Tibial nerve (tissue), 4 donors: ENCODE results near the gene KCNK4. TPM values are rescaled to one million over a fixed set of nuclear protein-coding genes. Genes with fewer than 3 reads are reported as not detected.

Experiments
- DNase-seq, 2 donors: peaks; one replicate each; pipeline ENCODE4 v3.0.0-alpha.2; 2019; ENCODE audit warnings: low spot score in 2 of 2
- H3K27ac ChIP-seq, 4 donors: fragments of 200-600 bp; sonication (generic) in 3 of 4; one replicate each; pipeline ENCODE4 v1.5.1; 2017 to 2019; ENCODE audit warnings: mild to moderate bottlenecking in 1 of 4
- H3K27me3 ChIP-seq, 2 donors: fragments of 200-600 bp; sonication (generic) in 1 of 2; one replicate each; pipeline versions ENCODE4 v1.5.1 to v1.6.0; 2017 to 2019
- H3K36me3 ChIP-seq, 3 donors: fragments of 200-600 bp; sonication (generic); one replicate each; pipeline ENCODE4 v1.5.1; 2018 to 2019
- H3K4me1 ChIP-seq, 4 donors: fragments of 200-600 bp; sonication (generic) in 3 of 4; one replicate each; pipeline ENCODE4 v1.5.1; 2017 to 2019
- H3K4me3 ChIP-seq, 4 donors: fragments of 200-600 bp; sonication (generic) in 3 of 4; one replicate each; pipeline ENCODE4 v1.5.1; 2017 to 2019; ENCODE audit warnings: mild to moderate bottlenecking in 1 of 4, moderate library complexity in 1 of 4
- H3K9me3 ChIP-seq, 4 donors: fragments of 200-600 bp; sonication (generic) in 3 of 4; one replicate each; pipeline ENCODE4 v1.5.1; 2017 to 2019
- EP300 ChIP-seq, 2 donors: sonication (generic); formaldehyde crosslinking; IDR thresholded peaks; one replicate each; pipeline ENCODE4 v1.6.1; 2017; ENCODE audit warnings: antibody characterized with exemption in 2 of 2, mild to moderate bottlenecking in 1 of 2
- POLR2A ChIP-seq, 2 donors: fragments of 450-650 bp; IDR thresholded peaks; one replicate each; pipeline ENCODE4 v1.6.1; 2017; ENCODE audit warnings: antibody characterized with exemption in 2 of 2, mild to moderate bottlenecking in 2 of 2, moderate library complexity in 2 of 2
- WGBS, 2 donors: methylation state at CpG; one replicate each; pipeline ENCODE4 v1.1.5; 2018; 5-methylcytosine and 5-hydroxymethylcytosine counted together
- total RNA-seq, 4 donors: library from RNA; depleted of rRNA; stranded (reverse); fragments of >200 nt; gene quantifications; one replicate each; pipeline ENCODE4 v1.1.0, GENCODE V29; 2016
- TF ChIP-seq, protein P1 (sequence below), 5 experiments: fragments of 200-600 bp in 3 of 5; fragments of 450-650 bp in 2 of 5; sonication (generic) in 3 of 5; IDR thresholded peaks; one replicate each; pipeline ENCODE4 v1.5.1; 2016 to 2019; ENCODE audit warnings: antibody characterized with exemption in 5 of 5, mild to moderate bottlenecking in 3 of 5, moderate library complexity in 2 of 5

Gene KCNK4
- total RNA-seq, 4 donors from 2014 or later, result 1.2 TPM; not detected in 3

DNA sequence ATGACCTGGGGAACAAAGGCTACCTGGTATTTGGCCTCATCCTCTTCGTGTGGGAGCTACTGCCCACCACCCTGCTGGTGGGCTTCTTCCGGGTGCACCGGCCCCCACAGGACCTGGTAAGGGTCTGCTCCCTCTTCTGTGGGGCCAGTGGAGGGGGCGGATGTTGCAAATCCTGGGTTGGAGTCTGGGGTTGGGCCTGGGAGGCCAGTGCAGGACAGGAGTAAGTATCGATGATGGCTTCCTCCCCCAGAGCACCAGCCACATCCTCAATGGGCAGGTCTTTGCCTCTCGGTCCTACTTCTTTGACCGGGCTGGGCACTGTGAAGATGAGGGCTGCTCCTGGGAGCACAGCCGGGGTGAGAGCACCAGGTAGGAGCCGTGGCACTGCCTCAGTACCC is 2.8 kb upstream of the KCNK4 start:
- TF ChIP-seq, protein P1, sequence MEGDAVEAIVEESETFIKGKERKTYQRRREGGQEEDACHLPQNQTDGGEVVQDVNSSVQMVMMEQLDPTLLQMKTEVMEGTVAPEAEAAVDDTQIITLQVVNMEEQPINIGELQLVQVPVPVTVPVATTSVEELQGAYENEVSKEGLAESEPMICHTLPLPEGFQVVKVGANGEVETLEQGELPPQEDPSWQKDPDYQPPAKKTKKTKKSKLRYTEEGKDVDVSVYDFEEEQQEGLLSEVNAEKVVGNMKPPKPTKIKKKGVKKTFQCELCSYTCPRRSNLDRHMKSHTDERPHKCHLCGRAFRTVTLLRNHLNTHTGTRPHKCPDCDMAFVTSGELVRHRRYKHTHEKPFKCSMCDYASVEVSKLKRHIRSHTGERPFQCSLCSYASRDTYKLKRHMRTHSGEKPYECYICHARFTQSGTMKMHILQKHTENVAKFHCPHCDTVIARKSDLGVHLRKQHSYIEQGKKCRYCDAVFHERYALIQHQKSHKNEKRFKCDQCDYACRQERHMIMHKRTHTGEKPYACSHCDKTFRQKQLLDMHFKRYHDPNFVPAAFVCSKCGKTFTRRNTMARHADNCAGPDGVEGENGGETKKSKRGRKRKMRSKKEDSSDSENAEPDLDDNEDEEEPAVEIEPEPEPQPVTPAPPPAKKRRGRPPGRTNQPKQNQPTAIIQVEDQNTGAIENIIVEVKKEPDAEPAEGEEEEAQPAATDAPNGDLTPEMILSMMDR (IDR thresholded peaks at IDR 0.05), result no peak
- TF ChIP-seq POLR2A (IDR thresholded peaks at IDR 0.05) (no peak), EP300 (IDR thresholded peaks at IDR 0.05) (no peak)
- 78 to 84% methylated on average over 8 to 9 of the region's 9 CpGs for WGBS, 2 donors
- H3K4me3 ChIP-seq, result no peak overlapping the region
- peaks cover 0 to 18% (median 0%) of the 10 kb centered on the region in 3 donors for H3K36me3 ChIP-seq
- DNase-seq, result no peak
- peaks cover 0 to 43% (median 25%) of the 10 kb centered on the region in 4 donors for H3K4me1 ChIP-seq
- peaks cover 0 to 33% of the 10 kb centered on the region in 2 donors for H3K27me3 ChIP-seq
- no peak overlapping the region for H3K27ac ChIP-seq
- no peaks in the 10 kb centered on the region for H3K9me3 ChIP-seq

DNA sequence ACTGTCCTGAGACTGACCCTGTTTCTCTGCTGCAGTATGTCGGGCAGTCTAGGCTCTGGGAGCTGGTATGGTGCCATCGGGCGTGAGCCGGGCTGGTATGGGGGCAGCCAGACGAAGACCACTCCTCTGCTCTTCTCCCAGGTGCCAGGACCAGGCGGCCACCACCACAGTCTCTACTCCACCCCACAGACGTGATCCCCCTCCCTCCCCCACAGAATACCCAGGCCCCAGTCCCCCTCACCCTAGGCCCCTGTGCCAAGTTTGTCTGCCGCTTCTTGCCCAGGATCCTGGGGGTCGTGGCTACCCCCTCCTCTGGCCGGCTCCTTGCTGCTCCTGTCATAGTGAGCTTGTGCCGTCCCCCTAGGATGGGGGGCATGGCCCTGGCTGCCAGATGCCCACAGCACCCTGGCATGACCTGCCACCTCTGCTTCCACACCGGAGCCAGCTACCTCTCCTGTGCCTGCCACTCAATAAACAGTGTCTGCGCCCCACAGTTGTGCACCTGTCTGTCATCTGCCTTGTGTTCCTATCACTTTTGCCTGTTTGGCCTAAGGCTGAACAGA is 2.0 kb upstream of the KCNK4 start:
- no peak overlapping the region for H3K4me3 ChIP-seq
- H3K27me3 ChIP-seq, result peaks cover 0 to 40% of the 10 kb centered on the region in 2 donors
- peaks cover 0 to 35% (median 17%) of the 10 kb centered on the region in 4 donors for H3K4me1 ChIP-seq
- TF ChIP-seq POLR2A (IDR thresholded peaks at IDR 0.05) (no peak), EP300 (IDR thresholded peaks at IDR 0.05) (no peak)
- TF ChIP-seq, protein P1 (IDR thresholded peaks at IDR 0.05), result no peak
- WGBS, 2 donors, result 92 to 93% methylated on average over 13 of the region's 13 CpGs
- no peak for DNase-seq
- no peaks in the 10 kb centered on the region for H3K9me3 ChIP-seq
- H3K27ac ChIP-seq, result no peak overlapping the region
- peaks cover 0 to 18% (median 0%) of the 10 kb centered on the region in 3 donors for H3K36me3 ChIP-seq

DNA sequence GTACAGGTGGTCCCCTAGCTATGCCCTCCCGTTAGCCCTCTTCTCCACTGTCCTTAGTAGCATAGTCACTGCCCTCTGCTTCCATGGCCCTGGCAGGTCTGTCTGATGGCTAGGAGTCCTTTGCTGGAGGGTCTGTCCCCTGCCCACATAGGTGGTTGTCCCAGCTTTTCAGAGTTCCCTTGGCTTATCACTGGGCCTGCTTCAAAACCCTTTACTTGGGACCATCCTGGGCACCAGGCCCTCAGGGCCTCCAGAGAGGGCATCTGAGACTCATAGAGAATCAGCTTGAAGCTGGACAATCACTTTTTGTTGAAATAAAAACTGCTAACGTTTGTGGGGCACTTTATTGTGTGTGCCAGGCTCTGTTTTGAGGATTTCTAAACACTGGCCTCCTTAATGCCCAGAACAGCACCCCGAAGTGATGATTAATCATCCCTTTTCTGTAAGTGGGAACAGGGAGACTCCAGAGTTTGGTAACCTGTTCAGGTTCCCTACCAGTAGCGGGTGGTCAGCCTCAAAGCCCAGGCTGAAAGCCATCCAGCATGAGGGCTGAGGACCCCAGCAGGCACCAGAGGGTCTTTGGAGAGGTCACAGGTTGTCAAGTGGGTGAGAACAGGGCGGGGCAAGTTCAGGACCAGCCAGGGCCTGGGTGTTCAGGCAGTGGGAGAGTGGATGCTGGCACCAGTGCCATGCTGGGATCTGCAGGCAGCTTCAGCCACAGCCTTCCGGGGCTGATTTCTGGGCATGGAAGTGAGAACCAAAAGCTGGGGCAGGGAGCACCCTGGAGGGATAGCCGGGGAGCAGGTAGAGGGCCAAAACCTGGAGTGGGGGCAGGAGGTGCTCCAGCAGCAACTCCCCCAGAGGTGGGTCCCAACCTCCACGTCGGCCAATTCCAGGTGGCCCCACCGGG is 495 bp upstream of the KCNK4 start:
- TF ChIP-seq, protein P1 (IDR thresholded peaks at IDR 0.05), result no peak
- TF ChIP-seq POLR2A (IDR thresholded peaks at IDR 0.05), result no peak
- TF ChIP-seq EP300 (IDR thresholded peaks at IDR 0.05), result no peak
- H3K27ac ChIP-seq, result no peak overlapping the region
- no peak for DNase-seq
- H3K9me3 ChIP-seq, result no peaks in the 10 kb centered on the region
- H3K36me3 ChIP-seq, result peaks cover 0 to 18% (median 0%) of the 10 kb centered on the region in 3 donors
- peaks cover 0 to 34% (median 15%) of the 10 kb centered on the region in 4 donors for H3K4me1 ChIP-seq
- H3K4me3 ChIP-seq, result no peak overlapping the region
- H3K27me3 ChIP-seq, result peaks cover 0 to 56% of the 10 kb centered on the region in 2 donors
- 49 to 66% methylated on average over 7 to 10 of the region's 10 CpGs for WGBS, 2 donors

DNA sequence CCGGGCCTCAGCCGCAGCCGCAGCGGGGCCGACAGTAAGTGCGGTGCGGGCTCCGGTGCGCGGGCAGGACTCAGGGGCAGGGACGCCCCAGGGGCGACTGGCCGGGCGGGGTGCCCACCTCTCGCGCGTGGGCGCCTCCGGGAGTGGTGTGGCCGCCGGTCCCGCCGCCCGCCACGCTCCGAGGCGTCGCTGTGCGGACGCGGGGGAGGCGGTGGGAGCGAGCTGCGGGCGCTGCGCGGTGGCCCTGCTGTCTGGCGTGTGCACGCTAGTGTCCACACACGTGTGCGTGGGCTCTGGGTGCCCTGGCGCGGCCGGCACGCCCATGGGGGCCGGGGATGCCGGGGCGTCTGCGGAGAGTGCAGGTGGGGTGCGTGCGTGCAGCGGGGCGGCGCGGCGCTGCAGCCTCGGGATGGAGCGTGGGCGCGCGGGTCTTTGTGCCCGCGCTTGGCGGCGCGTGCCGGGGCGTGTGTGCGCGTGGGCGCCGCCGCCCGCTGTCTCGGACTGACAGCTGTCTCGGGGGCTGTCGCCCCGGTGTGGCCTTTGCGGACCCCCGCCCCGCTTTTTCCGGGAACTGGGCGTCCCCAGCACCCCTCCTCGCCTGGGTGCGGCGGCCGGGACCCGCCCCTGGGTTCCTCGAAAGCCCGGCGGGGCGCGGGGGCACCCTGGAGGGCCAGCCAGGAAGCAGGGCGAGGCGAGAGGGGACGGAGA is 804 bp downstream of the KCNK4 start:
- 0 to 1% methylated on average over 42 to 52 of the region's 96 CpGs for WGBS, 2 donors
- Histone ChIP-seq H3K27me3 (peaks cover 0 to 69% of the 10 kb centered on the region in 2 donors), H3K36me3 (peaks cover 0 to 18% (median 0%) of the 10 kb centered on the region in 3 donors)

More for the DNA sequence above, 804 bp downstream of the KCNK4 start:
- Histone ChIP-seq H3K27ac (no peak overlapping the region), H3K4me3 (peak overlapping the region in 2 of 4 donors; percentile 23 to 44), H3K4me1 (peaks cover 0 to 23% (median 9%) of the 10 kb centered on the region in 4 donors), H3K9me3 (no peaks in the 10 kb centered on the region)
- no peak for DNase-seq
- no peak for TF ChIP-seq EP300 (IDR thresholded peaks at IDR 0.05)
- no peak for TF ChIP-seq POLR2A (IDR thresholded peaks at IDR 0.05)
- TF ChIP-seq, protein P1 (IDR thresholded peaks at IDR 0.05), result no peak
